Activated CD4-positive, alpha-beta T cell treated with anti-CD3 and anti-CD28 coated beads, Interleukin-2, Interleukin-6, amounts not matched to agents 100 ng/mL and 50 ng/mL, durations not matched to agents 16 hours and 8 hours (primary cell): ENCODE data around the gene MEG3.
A peak's percentile ranks its signal among the peaks of the same experiment; 100 is the strongest.

Source experiments
- DNase-seq: peaks from one replicate; pipeline ENCODE4 v3.0.0-alpha.2; 2020

MEG3 gene

DNA sequence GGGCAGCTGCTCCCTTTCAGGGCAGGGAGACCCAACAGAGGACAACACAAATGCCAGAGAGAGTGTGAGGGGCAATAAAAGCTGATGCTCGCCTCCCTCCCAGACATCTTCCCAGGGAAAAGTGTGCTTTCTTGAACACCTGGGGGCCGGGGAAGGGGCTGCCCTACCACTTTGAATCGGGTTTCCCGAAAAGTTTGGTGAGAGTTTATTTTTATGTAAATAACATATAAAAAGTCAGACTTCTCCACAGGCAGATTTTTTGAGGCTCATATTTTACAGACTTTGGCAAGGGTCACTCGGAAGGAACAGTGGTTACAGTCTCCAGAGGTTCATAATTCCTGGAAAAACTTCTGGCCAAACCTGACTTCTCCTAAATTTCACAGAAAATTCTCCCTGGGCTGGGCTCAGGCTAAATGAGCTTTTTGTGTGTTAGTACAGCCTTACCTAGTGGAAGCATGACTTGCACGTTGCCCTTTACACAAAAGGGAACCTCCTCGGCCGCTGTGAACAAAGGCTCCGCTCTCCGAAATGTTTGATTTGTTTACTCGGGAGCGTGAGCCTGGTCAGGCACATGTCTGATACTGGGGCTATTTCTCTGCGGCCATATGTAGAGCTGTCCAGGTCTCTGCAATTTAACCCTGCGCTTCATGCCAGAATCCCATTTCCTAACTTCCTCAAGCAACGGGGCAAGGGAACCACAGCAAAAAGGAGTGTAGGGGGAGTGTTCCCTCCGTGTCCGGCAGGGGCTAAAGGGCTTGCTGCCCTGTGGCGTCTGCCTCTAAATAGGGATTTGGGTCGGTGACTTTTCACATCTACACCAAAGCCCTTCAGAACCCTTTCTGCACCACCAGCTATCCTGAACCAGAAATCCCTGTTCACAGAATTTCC is 74.2 kb downstream of the MEG3 start:
- DNase-seq: no peak

DNA sequence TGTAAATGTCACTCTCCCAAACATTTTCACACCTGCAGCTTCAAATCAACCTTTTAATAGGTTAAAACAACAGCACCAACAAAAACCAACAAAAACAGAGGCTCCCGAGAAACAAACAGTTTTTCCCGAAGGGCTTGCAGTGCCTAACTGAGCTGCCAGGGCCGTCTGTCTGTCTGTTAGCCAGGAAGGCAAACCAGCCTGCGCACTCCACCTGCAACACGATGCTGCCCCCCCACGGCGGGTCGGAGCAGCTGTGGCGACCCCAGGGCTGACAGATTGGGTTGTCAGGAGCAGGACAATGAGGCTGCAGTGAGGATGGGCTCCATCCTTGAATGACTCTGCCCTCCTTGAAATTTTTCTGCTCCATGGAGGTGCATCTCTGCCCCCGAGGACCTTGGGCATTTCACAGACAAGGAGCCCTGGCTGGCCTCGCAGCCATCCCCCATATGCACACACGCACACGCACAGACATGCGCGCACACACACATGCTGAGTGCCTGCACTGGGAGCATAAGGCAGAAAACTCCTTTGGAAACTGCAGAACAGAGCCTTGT is 75.0 kb downstream of the MEG3 start:
- peak; percentile 37 for DNase-seq

- DNase-seq: no peak
Measured at GRCh38 chr14:100901391-100902183, 75.7 kb downstream of the MEG3 start.

DNA sequence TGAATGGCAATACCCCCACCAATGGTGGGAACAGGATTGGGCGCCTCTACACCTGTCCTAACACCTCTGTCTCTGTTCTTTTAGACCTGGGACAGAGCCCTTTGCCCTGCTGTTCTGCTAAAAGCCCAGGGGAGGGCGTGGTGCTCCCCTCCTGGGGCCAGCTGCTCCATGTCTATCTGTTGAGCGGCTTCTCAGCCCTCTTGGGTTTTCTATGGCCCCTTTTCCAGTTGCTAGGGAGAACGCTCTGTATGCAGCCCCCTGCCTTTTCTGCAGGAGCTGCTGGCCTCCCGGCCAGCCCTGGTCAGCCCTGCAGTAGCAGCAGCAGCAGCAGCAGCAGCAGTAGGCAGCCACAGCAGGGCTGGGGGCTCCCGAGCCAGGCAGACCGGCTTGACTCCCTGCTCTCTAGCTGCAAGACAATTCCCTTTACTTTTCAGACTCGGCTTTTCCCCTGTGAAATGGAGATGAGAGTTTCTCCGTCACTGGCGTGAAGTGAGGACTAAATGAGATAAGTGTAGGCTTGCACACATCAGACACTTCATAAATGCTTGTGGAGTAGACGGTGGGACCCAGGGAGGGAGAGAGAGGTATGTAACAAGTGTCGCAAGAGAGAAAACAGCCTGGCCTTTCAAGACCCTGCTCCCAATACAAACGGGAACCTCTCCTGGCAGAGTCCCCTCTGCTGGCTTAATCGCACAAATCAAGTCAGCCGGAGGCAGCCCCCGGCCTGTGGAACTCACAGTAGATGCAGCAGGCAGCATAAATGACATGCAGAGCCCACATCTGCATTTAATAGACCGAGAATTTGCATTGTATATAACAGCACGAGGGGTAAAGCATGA is 76.6 kb downstream of the MEG3 start:
- no peak for DNase-seq

GRCh38 chr14:100903134-100903468 is 77.2 kb downstream of the MEG3 start:
- DNase-seq: no peak

GRCh38 chr14:100903672-100904185 is 77.8 kb downstream of the MEG3 start, which contains the start of gene RTL1:
TSS of gene RTL1 (minus strand) at chr14:100903722. CDS start at chr14:100884788, 18,934 bp downstream.
- DNase-seq: no peak

GRCh38 chr14:100904307-100905087 is 78.6 kb downstream of the MEG3 start:
- no peak for DNase-seq

- DNase-seq: no peak
Measured at GRCh38 chr14:100905166-100905565, 79.2 kb downstream of the MEG3 start.

DNA sequence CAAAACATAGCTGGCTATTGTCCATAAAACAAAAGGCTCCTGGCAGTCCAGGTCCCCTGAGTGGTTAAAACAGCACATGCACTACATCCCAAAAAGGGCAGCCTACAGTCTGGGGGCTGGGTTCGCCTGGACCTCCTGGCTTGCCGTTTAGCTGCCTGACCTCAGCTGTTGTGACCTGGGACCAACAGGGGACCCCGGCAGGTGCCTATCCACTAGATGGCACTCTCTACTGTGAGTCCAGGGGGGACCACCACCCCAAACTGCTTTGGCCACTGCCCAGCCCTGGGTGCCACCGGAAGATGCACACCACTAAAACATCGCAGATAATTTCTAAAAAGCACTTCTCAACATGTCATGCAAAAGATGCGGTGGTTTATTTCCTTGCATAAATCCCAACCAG is 80.5 kb downstream of the MEG3 start:
- no peak for DNase-seq

- DNase-seq: no peak
Measured at GRCh38 chr14:100907240-100907639, 81.3 kb downstream of the MEG3 start.

DNA sequence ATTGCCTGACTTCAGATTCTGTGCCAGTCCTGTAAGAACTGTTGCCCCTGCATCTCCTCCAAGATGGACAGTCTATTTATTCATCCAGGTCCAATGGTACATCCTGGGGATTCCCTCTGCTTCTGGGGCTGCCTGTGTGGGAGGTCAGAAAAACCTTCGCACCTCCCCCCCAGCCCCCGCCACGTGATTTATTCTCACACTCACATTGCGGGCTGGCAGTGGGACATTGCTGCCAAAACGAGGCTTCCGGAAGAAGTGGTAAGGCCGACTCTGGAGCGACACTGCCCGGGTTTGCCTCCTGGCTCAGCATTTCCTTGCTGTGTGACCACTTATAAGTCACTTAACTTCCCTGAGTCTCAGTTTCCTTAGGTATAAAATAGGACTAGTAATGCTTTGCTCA is 83.5 kb downstream of the MEG3 start:
- DNase-seq: no peak
